COLO668 (cell line): Measurements from ENCODE around the gene GREM1.

Experiments used
- DNase-seq: peaks from one replicate; lab custom pipeline; 2025; ENCODE audit not compliant: unreplicated experiment; lab: John Stamatoyannopoulos, UW

GREM1 gene

GRCh38 chr15:32694222-32694983 lies 23.4 kb upstream of the GREM1 start:
- DNase-seq = no peak

GRCh38 chr15:32698773-32699390 lies 18.9 kb upstream of the GREM1 start:
- DNase-seq = no peak

GRCh38 chr15:32700501-32701150 lies 17.2 kb upstream of the GREM1 start:
- DNase-seq = no peak

- DNase-seq = no peak
These were observed 15.9 kb upstream of the GREM1 start for GRCh38 chr15:32701863-32702262.

DNA sequence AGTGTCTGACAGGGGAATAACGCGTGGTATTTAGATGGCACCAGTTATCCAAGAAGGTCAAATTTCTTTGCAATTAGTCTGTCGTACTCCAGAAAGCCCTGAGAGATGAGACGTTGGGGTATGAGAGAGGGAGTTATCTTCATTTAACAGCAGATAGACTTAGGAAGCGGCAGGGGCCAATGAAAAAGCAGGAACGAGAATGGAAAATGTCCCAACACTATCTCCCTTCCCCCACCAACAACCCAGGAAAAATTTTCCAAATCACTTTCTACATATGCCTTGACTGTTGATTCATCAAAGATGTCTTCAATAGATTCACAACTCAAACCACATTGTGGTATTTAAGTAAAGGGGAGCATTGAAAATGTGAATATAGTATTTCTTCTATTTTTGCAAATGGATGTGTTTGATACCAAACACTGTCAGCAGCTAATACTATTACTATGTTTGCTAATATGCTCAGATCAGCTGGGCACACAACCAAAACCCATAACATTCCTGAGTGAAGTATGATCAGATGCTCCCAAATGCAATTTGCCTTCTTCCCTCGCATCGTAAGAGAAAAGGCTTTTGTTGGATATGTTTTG lies 13.3 kb upstream of the GREM1 start:
- no peak for DNase-seq

DNA sequence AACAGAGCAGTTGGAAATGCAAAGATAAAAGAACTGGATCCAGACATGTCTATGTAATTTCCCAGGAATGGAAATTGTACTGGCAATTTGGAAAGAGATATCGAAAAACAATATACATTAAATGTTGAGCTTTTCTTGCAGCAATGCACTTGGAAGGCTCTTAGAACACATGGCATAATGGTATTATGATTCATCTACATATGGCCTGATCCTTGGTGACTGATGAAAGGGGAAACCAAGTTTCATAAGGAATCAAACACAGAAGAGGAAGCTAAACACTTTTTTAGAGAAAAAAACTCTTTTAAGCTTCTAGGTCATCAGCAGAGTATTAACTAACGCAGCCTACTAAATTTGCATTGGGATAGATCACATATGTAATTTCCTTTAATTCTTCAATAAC lies 12.4 kb upstream of the GREM1 start:
- DNase-seq = no peak

DNA sequence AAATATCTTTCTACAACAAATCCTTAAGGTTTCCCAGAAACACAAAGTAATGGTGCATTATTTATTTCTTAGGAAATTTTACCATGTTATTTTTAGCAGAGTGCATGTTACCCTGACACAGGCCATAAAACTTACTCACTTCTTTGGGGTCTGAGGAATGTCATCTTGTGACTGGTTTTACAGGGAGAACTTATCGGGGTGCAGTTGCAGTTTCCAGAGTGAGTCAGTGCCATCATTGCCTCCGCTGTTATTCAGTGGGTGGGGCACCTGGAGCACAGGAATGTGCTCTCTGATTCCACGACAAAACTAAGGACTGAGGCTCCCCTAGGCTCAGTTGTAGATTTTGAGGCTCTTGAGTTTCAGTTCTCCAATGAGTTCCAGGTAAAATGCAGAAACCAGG lies 11.1 kb upstream of the GREM1 start:
- DNase-seq = no peak

DNA sequence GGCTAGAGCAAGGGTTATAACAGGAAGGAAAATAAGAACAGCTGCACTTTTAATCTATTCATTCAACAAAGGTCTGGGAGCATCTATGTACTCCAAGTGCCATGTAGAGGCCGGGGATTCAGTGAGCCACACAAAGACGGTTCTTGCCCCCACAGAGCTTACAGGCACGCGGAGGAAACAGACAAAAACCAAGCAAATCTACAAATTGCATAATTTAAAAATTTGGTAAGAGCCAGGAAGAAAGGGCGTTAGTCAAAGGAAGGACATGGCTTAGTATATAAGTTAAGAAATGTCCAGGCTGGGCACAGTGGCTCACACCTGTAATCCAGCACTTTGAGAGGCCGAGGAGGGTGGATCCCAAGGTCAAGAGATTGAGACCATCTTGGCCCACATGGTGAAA lies 10.4 kb upstream of the GREM1 start:
- no peak for DNase-seq

GRCh38 chr15:32709295-32710033 lies 8.3 kb upstream of the GREM1 start:
- peak; percentile 44 for DNase-seq

- no peak for DNase-seq
These were observed 2.5 kb upstream of the GREM1 start for GRCh38 chr15:32715276-32715675.

DNA sequence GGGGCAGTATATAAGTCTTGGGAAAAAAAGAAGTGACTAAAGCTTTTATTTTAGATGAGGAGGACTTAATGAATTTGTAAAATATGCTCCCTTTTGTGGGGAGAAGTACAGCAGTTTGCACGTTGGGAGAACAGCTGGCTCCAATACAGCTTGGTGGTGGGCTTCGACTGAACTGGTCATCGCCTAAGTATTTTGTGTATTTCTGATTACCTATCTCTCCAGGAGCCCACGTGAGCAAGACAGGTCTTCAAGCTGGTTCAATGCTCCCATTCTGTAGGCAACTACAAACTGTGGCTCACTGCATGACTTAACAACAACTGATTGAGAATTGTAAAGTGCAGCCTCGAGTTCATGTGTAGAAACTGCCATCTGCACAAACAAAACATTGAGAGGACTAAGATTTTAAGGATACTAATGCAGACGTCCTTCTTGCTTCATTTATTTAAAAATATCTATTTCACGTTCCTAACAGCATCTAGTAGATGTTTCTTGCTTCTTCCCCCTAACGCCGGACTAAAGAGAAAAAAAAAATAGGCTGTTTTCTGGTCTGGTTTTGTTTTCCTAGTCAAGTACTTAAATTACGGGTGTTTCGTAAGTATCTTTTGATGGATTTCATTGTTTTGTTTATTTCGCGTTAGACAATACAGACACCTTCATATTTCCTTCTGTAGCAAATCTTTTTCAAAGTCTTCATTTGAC lies 1.4 kb upstream of the GREM1 start:
- no peak for DNase-seq

- no peak for DNase-seq
These were observed 834 bp upstream of the GREM1 start for GRCh38 chr15:32716915-32717425.

- peak; percentile 57 for DNase-seq
These were observed 520 bp downstream of the GREM1 start for GRCh38 chr15:32718227-32718820.

DNA sequence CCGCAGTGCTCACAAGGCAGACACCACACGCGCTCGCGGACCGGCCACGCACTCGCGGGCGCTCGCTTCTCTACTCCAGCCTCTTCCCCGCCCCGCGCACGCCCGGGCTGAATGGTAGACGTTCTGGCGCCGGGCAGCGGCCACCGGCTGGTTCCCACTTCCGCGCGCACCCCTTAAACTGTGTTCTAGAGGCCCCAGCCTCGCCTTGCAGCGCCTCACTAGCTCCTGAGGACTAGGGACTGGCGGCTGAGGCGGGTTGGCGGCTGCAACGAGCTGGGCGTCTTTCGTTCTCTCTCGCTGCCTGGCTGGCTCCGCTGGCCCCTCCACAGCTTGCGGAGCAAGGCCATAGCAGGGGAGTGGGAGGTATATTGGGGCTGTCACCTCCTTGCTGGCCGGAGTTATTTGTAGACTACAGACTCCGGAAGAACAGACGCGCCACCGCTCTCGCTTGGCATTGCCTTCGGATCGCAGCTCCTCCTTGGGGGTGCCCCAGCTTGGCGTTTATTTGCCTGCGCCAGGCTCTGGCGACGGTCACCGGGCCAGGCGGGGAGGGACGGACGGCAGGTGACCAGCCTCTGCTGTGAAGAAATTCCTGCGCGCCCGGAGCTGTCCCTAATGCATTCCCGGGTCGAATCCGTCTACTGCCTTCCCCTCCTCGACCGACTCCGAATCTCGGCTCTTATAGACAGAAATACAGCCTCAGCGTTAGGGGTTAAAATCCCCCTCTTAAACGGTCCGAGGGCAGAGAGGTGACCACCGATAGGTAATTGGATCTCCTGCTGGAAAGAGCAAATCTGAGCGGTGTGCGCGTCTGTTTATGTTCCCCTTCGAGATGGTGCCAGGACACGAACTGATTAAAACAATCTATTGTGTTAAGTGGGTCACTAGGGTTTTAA lies 1.3 kb downstream of the GREM1 start:
- peak; percentile 43 for DNase-seq

- no peak for DNase-seq
These were observed 3.8 kb downstream of the GREM1 start for GRCh38 chr15:32721596-32721995.

- DNase-seq = no peak
These were observed 4.3 kb downstream of the GREM1 start for GRCh38 chr15:32722136-32722535.

- no peak for DNase-seq
These were observed 5.6 kb downstream of the GREM1 start for GRCh38 chr15:32723171-32723948.

- no peak for DNase-seq
These were observed 12.0 kb downstream of the GREM1 start for GRCh38 chr15:32729700-32730395.
